H1 (cell line): ENCODE data around the gene PTPN13. TPM values are rescaled to one million over a fixed set of nuclear protein-coding genes. Genes with fewer than 3 reads are reported as not detected.

Experiments used
- CTCF ChIA-PET: fragments of 300-600 bp; sonication (Branson Sonifier 250); formaldehyde crosslinking; loops from one replicate; lab custom pipeline; 2021; ENCODE audit not compliant: partially characterized antibody; lab: Charles Lee
- POLR2A ChIA-PET: fragments of 300-600 bp; sonication (Branson Sonifier 250); formaldehyde crosslinking; loops from one replicate; lab custom pipeline; 2021; ENCODE audit warnings: inconsistent platforms; ENCODE audit not compliant: partially characterized antibody; lab: Charles Lee
- DNase-seq, 2 experiments: peaks; one replicate each; pipeline versions ENCODE4 v3.0.0 to v3.0.0-alpha.2; 2010 to 2022; ENCODE audit warnings: low spot score in 2 of 2, low read depth in 1 of 2, mixed read lengths in 1 of 2
- FAIRE-seq: peaks from 2 replicates; lab custom pipeline; 2011; peaks lifted over from hg19 to GRCh38; lab: Jason Lieb, UNC
- H2AFZ ChIP-seq: 2 replicates; pipeline ENCODE4 v1.8.1; 2012; ENCODE audit warnings: low read length, inconsistent platforms
- H2AK5ac ChIP-seq: 2 replicates; pipeline ENCODE4 v1.6.1; 2013; ENCODE audit warnings: low read depth, low read length
- H2BK120ac ChIP-seq: replicated peaks from 2 replicates; pipeline ENCODE3; 2013; ENCODE audit warnings: low read depth, low read length, inconsistent platforms
- H2BK12ac ChIP-seq: 2 replicates; pipeline ENCODE4 v1.6.1; 2013; ENCODE audit warnings: low read depth, low read length
- H2BK15ac ChIP-seq: 2 replicates; pipeline ENCODE4 v1.6.1; 2013; ENCODE audit warnings: low read length
- H2BK20ac ChIP-seq: 2 replicates; pipeline ENCODE4 v1.6.1; 2013; ENCODE audit warnings: low read length
- H2BK5ac ChIP-seq: 2 replicates; pipeline ENCODE4 v1.6.1; 2013; ENCODE audit warnings: low read depth, low read length
- H3K14ac ChIP-seq: 2 replicates; pipeline ENCODE4 v1.6.1; 2013; ENCODE audit warnings: inconsistent platforms; ENCODE audit not compliant: insufficient read length
- H3K18ac ChIP-seq: 2 replicates; pipeline ENCODE4 v1.6.1; 2013; ENCODE audit warnings: low read length; ENCODE audit errors: extremely low read depth
- H3K23ac ChIP-seq: 2 replicates; pipeline ENCODE4 v1.6.1; 2013; ENCODE audit warnings: inconsistent platforms; ENCODE audit not compliant: insufficient read length
- H3K23me2 ChIP-seq: 2 replicates; pipeline ENCODE4 v1.6.1; 2013; ENCODE audit warnings: low read depth, low read length
- H3K27ac ChIP-seq: 2 replicates; pipeline ENCODE4 v1.6.1; 2011; ENCODE audit warnings: low read depth, low read length, inconsistent platforms
- H3K27me3 ChIP-seq, 4 experiments: replicated peaks in 1 of 4; 1 replicate in 1 of 4; 2 replicates in 3 of 4; pipeline versions ENCODE4 v1.6.1 to v1.8.1; 2011 to 2013; ENCODE audit warnings: low read length in 3 of 4, mild to moderate bottlenecking in 3 of 4, inconsistent platforms in 2 of 4, mixed read lengths in 2 of 4, moderate library complexity in 1 of 4; ENCODE audit not compliant: control insufficient read depth in 3 of 4, insufficient read depth in 3 of 4; ENCODE audit errors: extremely low read depth in 1 of 4
- H3K36me3 ChIP-seq, 4 experiments: 2 replicates each; pipeline versions ENCODE4 v1.6.1 to v1.8.1; 2011 to 2013; ENCODE audit warnings: mild to moderate bottlenecking in 4 of 4, low read length in 3 of 4, moderate library complexity in 2 of 4, control low read depth in 1 of 4, inconsistent platforms in 1 of 4; ENCODE audit not compliant: insufficient read depth in 4 of 4, control insufficient read depth in 2 of 4
- H3K4ac ChIP-seq: replicated peaks from 2 replicates; pipeline ENCODE3; 2013; ENCODE audit warnings: low read length, low read depth, mixed read lengths, inconsistent platforms; ENCODE audit not compliant: insufficient read length
- H3K4me1 ChIP-seq, 4 experiments: replicated peaks in 1 of 4; 1 replicate in 1 of 4; 2 replicates in 3 of 4; pipeline versions ENCODE4 v1.6.1 to v1.8.1; 2011 to 2013; ENCODE audit warnings: low read length in 3 of 4, inconsistent platforms in 2 of 4, mixed read lengths in 1 of 4; ENCODE audit not compliant: insufficient read depth in 4 of 4, control insufficient read depth in 3 of 4
- H3K4me2 ChIP-seq, 2 experiments: 2 replicates each; pipeline versions ENCODE4 v1.6.1 to v1.8.1; 2011 to 2013; ENCODE audit warnings: low read depth in 2 of 2, low read length in 2 of 2, control low read depth in 1 of 2, inconsistent platforms in 1 of 2, mild to moderate bottlenecking in 1 of 2; ENCODE audit not compliant: insufficient read depth in 1 of 2
- H3K4me3 ChIP-seq, 4 experiments: fragments of 200-600, 300-600 bp in 1 of 4; sonication (generic), shearing (Covaris generic), sonication (Bioruptor Twin) in 1 of 4; 2 replicates each; pipeline versions ENCODE4 v1.5.1 to v1.8.1; 2011 to 2016; ENCODE audit warnings: low read length in 4 of 4, low read depth in 3 of 4, control low read depth in 2 of 4, inconsistent platforms in 2 of 4, mild to moderate bottlenecking in 2 of 4, mixed read lengths in 1 of 4, moderate library complexity in 1 of 4; ENCODE audit not compliant: insufficient read depth in 2 of 4; ENCODE audit errors: extremely low read depth in 1 of 4
- H3K56ac ChIP-seq: replicated peaks from 2 replicates; pipeline ENCODE3; 2013; ENCODE audit warnings: low read depth, mild to moderate bottlenecking, mixed read lengths, low read length, inconsistent platforms; ENCODE audit not compliant: insufficient read length
- H3K79me1 ChIP-seq: 2 replicates; pipeline ENCODE4 v1.6.1; 2013; ENCODE audit warnings: low read depth, low read length, control low read depth
- H3K79me2 ChIP-seq, 2 experiments: 2 replicates each; pipeline versions ENCODE4 v1.6.1 to v1.8.1; 2012 to 2013; ENCODE audit warnings: low read length in 2 of 2, mild to moderate bottlenecking in 2 of 2, inconsistent platforms in 1 of 2; ENCODE audit not compliant: insufficient read depth in 2 of 2, control insufficient read depth in 1 of 2
- H3K9ac ChIP-seq, 4 experiments: replicated peaks in 1 of 4; 1 replicate in 1 of 4; 2 replicates in 3 of 4; pipeline versions ENCODE4 v1.6.1 to v1.8.1; 2011 to 2013; ENCODE audit warnings: low read depth in 3 of 4, low read length in 3 of 4, control low read depth in 2 of 4, mild to moderate bottlenecking in 2 of 4, moderate library complexity in 2 of 4, inconsistent platforms in 1 of 4; ENCODE audit errors: extremely low read depth in 1 of 4
- H3K9me3 ChIP-seq, 2 experiments: 2 replicates each; pipeline versions ENCODE4 v1.6.1 to v1.8.1; 2012 to 2013; ENCODE audit warnings: mild to moderate bottlenecking in 2 of 2, moderate library complexity in 2 of 2, control low read depth in 1 of 2, inconsistent platforms in 1 of 2, low read depth in 1 of 2, low read length in 1 of 2, mixed read lengths in 1 of 2; ENCODE audit not compliant: insufficient read depth in 2 of 2
- H4K20me1 ChIP-seq, 2 experiments: replicated peaks in 1 of 2; 2 replicates each; pipeline versions ENCODE3 to v1.8.1; 2011 to 2013; ENCODE audit warnings: inconsistent platforms in 2 of 2, low read length in 2 of 2, mild to moderate bottlenecking in 1 of 2; ENCODE audit not compliant: insufficient read depth in 2 of 2, control insufficient read depth in 1 of 2
- H4K5ac ChIP-seq: 2 replicates; pipeline ENCODE4 v1.6.1; 2013; ENCODE audit warnings: low read length, low read depth, mixed read lengths, inconsistent platforms; ENCODE audit not compliant: insufficient read length
- H4K8ac ChIP-seq: 2 replicates; pipeline ENCODE4 v1.8.0; 2013; ENCODE audit warnings: mild to moderate bottlenecking, moderate library complexity, low read length, inconsistent platforms; ENCODE audit not compliant: insufficient read depth; ENCODE audit errors: extremely low read depth
- H4K91ac ChIP-seq: replicated peaks from 2 replicates; pipeline ENCODE3; 2013; ENCODE audit warnings: low read length, mixed read lengths, inconsistent platforms; ENCODE audit not compliant: insufficient read length
- ATF3 ChIP-seq: IDR thresholded peaks from 2 replicates; pipeline ENCODE4 v1.6.1; 2011; ENCODE audit warnings: low read depth, mild to moderate bottlenecking, low read length; ENCODE audit not compliant: insufficient read depth
- CTCF ChIP-seq, 3 experiments: IDR thresholded peaks; 1 replicate in 2 of 3; 2 replicates in 1 of 3; pipeline versions ENCODE4 v1.5.1 to v1.6.1; 2011; ENCODE audit warnings: low read length in 3 of 3, mild to moderate bottlenecking in 3 of 3, inconsistent platforms in 2 of 3, low read depth in 1 of 3, moderate library complexity in 1 of 3; ENCODE audit not compliant: insufficient read depth in 1 of 3; ENCODE audit errors: control extremely low read depth in 1 of 3
- EGR1 ChIP-seq: IDR thresholded peaks from 2 replicates; pipeline ENCODE4 v1.6.1; 2011; ENCODE audit warnings: low read depth, low read length, borderline replicate concordance
- JUND ChIP-seq: IDR thresholded peaks from 2 replicates; pipeline ENCODE4 v1.6.1; 2011; ENCODE audit warnings: mild to moderate bottlenecking, improper control_type of control experiment, low read length
- NANOG ChIP-seq: IDR thresholded peaks from 2 replicates; pipeline ENCODE4 v1.6.1; 2011; ENCODE audit warnings: low read length, low read depth, mild to moderate bottlenecking, inconsistent platforms; ENCODE audit not compliant: insufficient read depth, poor library complexity, severe bottlenecking
- RBBP5 ChIP-seq: IDR thresholded peaks from 2 replicates; pipeline ENCODE4 v1.7.1; 2012; ENCODE audit warnings: low read depth, mild to moderate bottlenecking, inconsistent platforms, low read length, moderate library complexity, borderline replicate concordance
- RFX5 ChIP-seq: IDR thresholded peaks from 2 replicates; pipeline ENCODE4 v1.6.1; 2011; ENCODE audit warnings: low read depth, low read length, improper control_type of control experiment, borderline replicate concordance
- RXRA ChIP-seq: IDR thresholded peaks from 2 replicates; pipeline ENCODE4 v1.6.1; 2011; ENCODE audit warnings: low read depth, mild to moderate bottlenecking, low read length, moderate library complexity; ENCODE audit not compliant: insufficient read depth
- SIX5 ChIP-seq: IDR thresholded peaks from 2 replicates; pipeline ENCODE4 v1.6.1; 2011; ENCODE audit warnings: mild to moderate bottlenecking, low read depth, low read length
- SP4 ChIP-seq: IDR thresholded peaks from 2 replicates; pipeline ENCODE4 v1.6.1; 2012; ENCODE audit warnings: low read length, inconsistent platforms
- TCF12 ChIP-seq: IDR thresholded peaks from 2 replicates; pipeline ENCODE4 v1.6.1; 2011; ENCODE audit warnings: low read depth, mild to moderate bottlenecking, low read length
- YY1 ChIP-seq: IDR thresholded peaks from 2 replicates; pipeline ENCODE4 v1.6.1; 2011; ENCODE audit warnings: low read depth, mild to moderate bottlenecking, low read length
- WGBS, 2 experiments: shearing (Covaris generic) in 1 of 2; methylation state at CpG; one replicate each; pipeline versions ENCODE4 v1.1.6 to v1.1.7; 2013 to 2015; ENCODE audit warnings: low lambda C conversion rate in 2 of 2, mixed read lengths in 2 of 2, inconsistent platforms in 1 of 2, low coverage in 1 of 2, missing lambda C conversion rate in 1 of 2; ENCODE audit not compliant: insufficient replicate concordance in 2 of 2, insufficient coverage in 1 of 2, insufficient read length in 1 of 2; ENCODE audit errors: extremely low coverage in 1 of 2, missing lambda C conversion rate in 1 of 2; 5-methylcytosine and 5-hydroxymethylcytosine counted together
- polyA plus RNA-seq, 7 experiments: library from polyadenylated mRNA; depleted of rRNA in 3 of 7; stranded (reverse) in 5 of 7; unstranded in 2 of 7; fragments of >200 nt in 5 of 7; fragments of 200-250 nt in 2 of 7; gene quantifications; 1 replicate in 5 of 7; 2 replicates in 1 of 7; 4 replicates in 1 of 7; pipeline versions ENCODE4 v1.2.1 to v1.2.3, GENCODE V29; 2011 to 2013; ENCODE audit warnings: missing spikeins in 2 of 7, mixed read lengths in 2 of 7
- total RNA-seq: library from RNA; stranded (reverse); fragmentation: NEBNext Ultra II Directional; extraction: Animal tissue kit (Norgen Biotek cat#: 25700); gene quantifications from 2 replicates; pipeline ENCODE4 v1.2.1, GENCODE V29; 2021

PTPN13 gene
- total and polyA plus RNA-seq, 2 of the 8 experiments (the other 6 are each of a cell fraction or from before 2014, with no cell fraction given): 12.7 to 57.9 TPM

DNA sequence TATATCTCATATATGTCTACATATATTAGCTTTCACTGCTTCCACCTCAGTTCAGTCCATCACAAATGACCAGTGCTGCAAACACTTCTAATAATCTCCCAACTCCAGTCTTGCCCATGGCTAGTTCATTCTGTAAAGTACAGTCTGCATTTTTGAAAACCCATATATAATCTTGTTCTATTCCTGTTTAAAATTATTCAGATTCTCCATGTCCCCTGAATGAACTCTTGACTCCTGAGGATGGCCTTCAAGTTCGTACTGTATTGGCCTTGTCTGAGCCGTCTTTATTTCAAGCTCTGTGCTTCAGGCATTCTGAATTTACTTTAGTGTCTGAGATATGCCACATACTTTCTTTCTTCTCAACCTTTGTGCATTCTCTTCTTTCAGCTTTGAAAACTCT lies 84.7 kb downstream of the PTPN13 start:
- H4K91ac ChIP-seq: no peak overlapping the region
- ChIA-PET POLR2A (interaction anchor here (1.4 kb wide), 1 partner anchor 16 kb away, joined by 3 read pairs; no protein-coding TSS in a partner anchor), CTCF (interaction anchor here (0.6 kb wide), 1 partner anchor 156 kb away, joined by 4 read pairs; no protein-coding TSS in a partner anchor)
- no peak overlapping the region for H3K56ac ChIP-seq
- no peak overlapping the region for H3K9ac ChIP-seq
- no peaks in the 10 kb centered on the region for H3K4me1 ChIP-seq
- H2BK5ac ChIP-seq: no peak overlapping the region
- no peak overlapping the region for H3K18ac ChIP-seq
- no peak overlapping the region for H3K23ac ChIP-seq
- H2BK15ac ChIP-seq: no peak overlapping the region
- H3K14ac ChIP-seq: no peak overlapping the region
- H2AK5ac ChIP-seq: no peak overlapping the region
- no peak overlapping the region for H2BK120ac ChIP-seq
- H3K4ac ChIP-seq: no peak overlapping the region
- H3K9me3 ChIP-seq: no peaks in the 10 kb centered on the region
- H3K79me1 ChIP-seq: no peaks in the 10 kb centered on the region
- FAIRE-seq (no peak), DNase-seq (no peak)
- H3K79me2 ChIP-seq: no peaks in the 10 kb centered on the region
- H4K5ac ChIP-seq: no peak overlapping the region
- H2BK12ac ChIP-seq: no peak overlapping the region
- no peak overlapping the region for H4K8ac ChIP-seq
- H3K27ac ChIP-seq: no peak overlapping the region
- H3K23me2 ChIP-seq: no peaks in the 10 kb centered on the region
- H3K4me3 ChIP-seq: no peak overlapping the region
- H2AFZ ChIP-seq: no peak overlapping the region
- H3K4me2 ChIP-seq: no peak overlapping the region
- H3K27me3 ChIP-seq: no peaks in the 10 kb centered on the region
- no peak overlapping the region for H2BK20ac ChIP-seq
- H3K36me3 ChIP-seq: no peaks in the 10 kb centered on the region; a peak in 1 of 8 replicates
- H4K20me1 ChIP-seq: no peaks in the 10 kb centered on the region
- WGBS, 2 experiments: 93% methylated on average over 2 of the region's 2 CpGs; no CpG with 5 or more reads in 1 of the 2 experiments
- TF ChIP-seq YY1 (no peak), RFX5 (no peak), JUND (no peak), RBBP5 (no peak), EGR1 (no peak), SIX5 (no peak), NANOG (no peak), RXRA (no peak), ATF3 (no peak), CTCF (IDR thresholded peaks at IDR 0.05; ENCODE audit: control extremely low read depth in 1 of 3, insufficient read depth in 1 of 3, low read depth in 1 of 3, low read length in 3 of 3) (no peak), SP4 (no peak), TCF12 (no peak)
